Neural cell (in vitro differentiated cells): ENCODE results near the gene TM9SF3.

Source experiments
- CTCF ChIP-seq: fragments of 450-650 bp; IDR thresholded peaks from 2 replicates; pipeline ENCODE4 v1.5.1; 2014; ENCODE audit warnings: antibody characterized with exemption, mild to moderate bottlenecking, moderate library complexity; ENCODE audit not compliant: poor library complexity, severe bottlenecking
- EP300 ChIP-seq: fragments of 450-650 bp; conservative IDR thresholded peaks from 2 replicates; pipeline ENCODE4 v1.6.1; 2014; ENCODE audit warnings: antibody characterized with exemption, mild to moderate bottlenecking, moderate library complexity; ENCODE audit not compliant: poor library complexity, severe bottlenecking
- EZH2 ChIP-seq: fragments of 200-600, 300-800 bp; shearing (Covaris generic), sonication (generic); IDR thresholded peaks from 2 replicates; pipeline ENCODE4 v1.6.1; 2014; ENCODE audit warnings: antibody characterized with exemption, low read length, borderline replicate concordance, mild to moderate bottlenecking; ENCODE audit not compliant: insufficient read depth, poor library complexity, severe bottlenecking
- MXI1 ChIP-seq: fragments of 450-650 bp; conservative IDR thresholded peaks from 2 replicates; pipeline ENCODE4 v1.6.1; 2014; ENCODE audit warnings: antibody characterized with exemption, mild to moderate bottlenecking; ENCODE audit not compliant: poor library complexity, severe bottlenecking
- POLR2AphosphoS5 ChIP-seq: IDR thresholded peaks from 2 replicates; pipeline ENCODE4 v1.6.1; 2012
- RAD21 ChIP-seq: fragments of 450-650 bp; conservative IDR thresholded peaks from 2 replicates; pipeline ENCODE4 v1.6.1; 2014; ENCODE audit warnings: antibody characterized with exemption, mild to moderate bottlenecking, moderate library complexity
- TAF1 ChIP-seq: IDR thresholded peaks from 2 replicates; pipeline ENCODE4 v1.6.1; 2012; ENCODE audit warnings: low read depth

DNA sequence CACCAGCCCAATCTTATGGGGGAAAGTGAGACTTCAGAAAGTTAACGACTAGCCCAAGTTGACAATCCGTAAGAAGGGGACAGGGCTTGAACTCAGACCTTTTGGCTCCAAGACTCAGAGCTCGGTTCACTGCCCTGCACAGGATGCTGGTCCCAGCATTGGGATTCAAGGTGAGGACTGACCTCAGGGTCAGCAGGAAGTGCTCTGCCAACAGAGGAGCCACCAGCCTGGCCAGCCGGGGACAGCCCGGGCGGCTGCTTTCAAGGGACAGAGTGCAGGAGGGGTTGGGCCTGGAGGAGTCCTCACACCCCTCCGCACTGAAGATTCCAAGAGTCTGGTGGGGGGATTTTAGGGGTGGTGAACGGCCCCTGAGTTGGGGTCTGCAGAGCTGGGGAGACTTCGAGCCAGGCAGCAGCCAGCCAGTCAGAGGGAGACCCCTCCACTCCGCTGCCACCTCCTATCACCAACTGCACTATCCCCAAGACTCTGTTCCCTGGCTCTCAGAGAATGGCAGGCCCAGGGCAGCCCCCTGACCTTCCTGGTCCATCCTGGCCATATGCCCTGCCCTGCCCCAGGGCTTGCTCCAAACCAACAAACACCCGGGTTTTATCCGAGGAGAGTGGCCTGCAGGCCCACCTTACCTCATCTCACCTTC, 92.8 kb downstream of the TM9SF3 start:
- TF ChIP-seq CTCF (no peak), TAF1 (no peak), POLR2AphosphoS5 (no peak), EZH2 (no peak), EP300 (no peak), MXI1 (no peak), RAD21 (no peak)
